Osteoblast (primary cell): Measurements from ENCODE around the gene UST. TPM values are rescaled to one million over a fixed set of nuclear protein-coding genes. Genes with fewer than 3 reads are reported as not detected.

ENCODE experiments used
- DNase-seq: peaks from one replicate; pipeline ENCODE4 v3.0.0; 2011; ENCODE audit warnings: low spot score, mixed read lengths; ENCODE audit not compliant: insufficient read length; ENCODE audit errors: missing footprints
- H2AFZ ChIP-seq: 2 replicates; pipeline ENCODE4 v1.6.0; 2011; ENCODE audit warnings: mild to moderate bottlenecking, low read length
- H3K27ac ChIP-seq: 2 replicates; pipeline ENCODE4 v1.5.1; 2011; ENCODE audit warnings: mild to moderate bottlenecking, low read depth, low read length, moderate library complexity
- H3K27me3 ChIP-seq: 2 replicates; pipeline ENCODE4 v1.6.0; 2012; ENCODE audit warnings: mild to moderate bottlenecking, control low read depth, inconsistent platforms, low read length, moderate library complexity; ENCODE audit not compliant: insufficient read depth
- H3K36me3 ChIP-seq: 2 replicates; pipeline ENCODE4 v1.5.1; 2011; ENCODE audit warnings: mild to moderate bottlenecking, low read length, control low read depth, moderate library complexity; ENCODE audit not compliant: insufficient read depth
- H3K4me1 ChIP-seq: 2 replicates; pipeline ENCODE4 v1.5.1; 2011; ENCODE audit warnings: mild to moderate bottlenecking, low read length, control low read depth, moderate library complexity; ENCODE audit not compliant: insufficient read depth
- H3K4me2 ChIP-seq: 2 replicates; pipeline ENCODE4 v1.6.0; 2011; ENCODE audit warnings: mild to moderate bottlenecking, low read length; ENCODE audit not compliant: insufficient read depth
- H3K4me3 ChIP-seq: fragments of 200-600 bp; sonication (generic); 3 replicates; pipeline ENCODE4 v1.5.1; 2012; ENCODE audit warnings: mild to moderate bottlenecking, low read length, inconsistent platforms; ENCODE audit not compliant: insufficient read depth
- H3K79me2 ChIP-seq: 2 replicates; pipeline ENCODE4 v1.6.0; 2012; ENCODE audit warnings: mild to moderate bottlenecking, low read length, control low read depth, inconsistent platforms; ENCODE audit not compliant: insufficient read depth
- H3K9me3 ChIP-seq: 2 replicates; pipeline ENCODE4 v1.5.1; 2011; ENCODE audit warnings: low read depth, low read length, control low read depth
- H4K20me1 ChIP-seq: 2 replicates; pipeline ENCODE4 v1.6.0; 2012; ENCODE audit warnings: mild to moderate bottlenecking, low read length, control low read depth; ENCODE audit not compliant: insufficient read depth
- CTCF ChIP-seq: IDR thresholded peaks from 2 replicates; pipeline ENCODE4 v1.5.1; 2011; ENCODE audit warnings: mild to moderate bottlenecking, low read depth, low read length, moderate library complexity; ENCODE audit errors: extremely low read depth
- total RNA-seq: library from RNA; depleted of rRNA; stranded (reverse); fragments of >200 nt; gene quantifications from 2 replicates; pipeline ENCODE4 v1.2.3, GENCODE V29; 2012

UST gene
- total RNA-seq, 1 donor, result 18.1 TPM

- Histone ChIP-seq H3K27me3 (no peaks in the 10 kb centered on the region), H3K4me2 (no peak overlapping the region), H3K36me3 (no peaks in the 10 kb centered on the region), H2AFZ (no peak overlapping the region), H3K79me2 (no peaks in the 10 kb centered on the region), H3K4me3 (no peak overlapping the region), H3K9me3 (no peaks in the 10 kb centered on the region), H3K27ac (no peak overlapping the region), H3K4me1 (peaks cover 2% of the 10 kb centered on the region), H4K20me1 (no peaks in the 10 kb centered on the region)
- no peak for TF ChIP-seq CTCF
- no peak for DNase-seq
These were observed 259.8 kb downstream of the UST start for GRCh38 chr6:149006671-149007070.

- H3K36me3 ChIP-seq, result no peaks in the 10 kb centered on the region
- no peaks in the 10 kb centered on the region for H3K79me2 ChIP-seq
- H3K9me3 ChIP-seq, result no peaks in the 10 kb centered on the region
- no peak for DNase-seq
- no peak for TF ChIP-seq CTCF
- no peak overlapping the region for H3K4me2 ChIP-seq
- H3K27ac ChIP-seq, result no peak overlapping the region
- no peaks in the 10 kb centered on the region for H3K27me3 ChIP-seq
- no peaks in the 10 kb centered on the region for H4K20me1 ChIP-seq
- no peak overlapping the region for H3K4me3 ChIP-seq
- H3K4me1 ChIP-seq, result peaks cover 12% of the 10 kb centered on the region
- H2AFZ ChIP-seq, result no peak overlapping the region
These were observed 261.0 kb downstream of the UST start for GRCh38 chr6:149007846-149008245.

GRCh38 chr6:149008741-149009140 is 261.9 kb downstream of the UST start:
- H3K4me1 ChIP-seq, result peaks cover 13% of the 10 kb centered on the region
- no peak for TF ChIP-seq CTCF
- H2AFZ ChIP-seq, result no peak overlapping the region
- no peaks in the 10 kb centered on the region for H4K20me1 ChIP-seq
- no peaks in the 10 kb centered on the region for H3K79me2 ChIP-seq
- H3K36me3 ChIP-seq, result no peaks in the 10 kb centered on the region
- no peaks in the 10 kb centered on the region for H3K27me3 ChIP-seq
- no peak overlapping the region for H3K27ac ChIP-seq
- no peaks in the 10 kb centered on the region for H3K9me3 ChIP-seq
- H3K4me2 ChIP-seq, result no peak overlapping the region
- no peak for DNase-seq
- H3K4me3 ChIP-seq, result no peak overlapping the region

- peak; percentile 94 for DNase-seq
- Histone ChIP-seq H3K9me3 (no peaks in the 10 kb centered on the region), H3K4me2 (peak overlapping the region; percentile 65), H3K4me1 (peaks cover 33% of the 10 kb centered on the region), H4K20me1 (no peaks in the 10 kb centered on the region), H3K27me3 (no peaks in the 10 kb centered on the region), H3K36me3 (no peaks in the 10 kb centered on the region), H3K27ac (peak overlapping the region; percentile 47), H2AFZ (peak overlapping the region; percentile 32), H3K79me2 (no peaks in the 10 kb centered on the region), H3K4me3 (peak overlapping the region; percentile 13)
- TF ChIP-seq CTCF, result no peak
These were observed 265.3 kb downstream of the UST start for GRCh38 chr6:149012040-149012545.
